ENCODE data around the gene CFAP46. TPM values are rescaled to one million over a fixed set of nuclear protein-coding genes. Genes with fewer than 3 reads are reported as not detected.

Gene CFAP46
- total and polyA plus RNA-seq, 12 donors, result 0.36 to 1.9 (median 1.1) TPM

- Histone ChIP-seq H3K27ac (no peak overlapping the region), H3K27me3 (peaks cover 0 to 58% (median 49%) of the 10 kb centered on the region in 7 donors), H3K36me3 (no peaks in the 10 kb centered on the region), H3K4me1 (no peaks in the 10 kb centered on the region), H3K9me3 (peaks cover 0 to 13% (median 2%) of the 10 kb centered on the region in 11 donors), H3K4me3 (no peak overlapping the region)
- DNase-seq (peak in 1 of 2 donors; percentile 2), ATAC-seq (no peak)
- TF ChIP-seq CTCF (IDR thresholded peaks at IDR 0.05), result no peak
- intact Hi-C loops (cut with DNase I), result no loop called here
- 89 to 90% methylated on average over 18 of the region's 18 CpGs for WGBS, 2 donors
Observed at GRCh38 chr10:132876131-132876860, 66.1 kb downstream of the CFAP46 start.

GRCh38 chr10:132875435-132875834 is 66.9 kb downstream of the CFAP46 start:
- no peak overlapping the region for H3K27ac ChIP-seq
- peaks cover 0 to 22% (median 6%) of the 10 kb centered on the region in 11 donors for H3K9me3 ChIP-seq
- no peaks in the 10 kb centered on the region for H3K4me1 ChIP-seq
- H3K4me3 ChIP-seq, result no peak overlapping the region
- no peak for DNase-seq
- WGBS, 2 donors, result 73 to 77% methylated on average over 2 of the region's 2 CpGs
- H3K27me3 ChIP-seq, result peaks cover 0 to 53% (median 47%) of the 10 kb centered on the region in 7 donors
- TF ChIP-seq CTCF (IDR thresholded peaks at IDR 0.05), result no peak
- no peaks in the 10 kb centered on the region for H3K36me3 ChIP-seq
- no peak for ATAC-seq
- intact Hi-C loops (cut with DNase I), result no loop called here

GRCh38 chr10:132873395-132873794 is 69.0 kb downstream of the CFAP46 start:
- Histone ChIP-seq H3K27ac (no peak overlapping the region), H3K4me1 (no peaks in the 10 kb centered on the region), H3K9me3 (peaks cover 0 to 25% (median 6%) of the 10 kb centered on the region in 11 donors), H3K4me3 (no peak overlapping the region), H3K36me3 (no peaks in the 10 kb centered on the region), H3K27me3 (peaks cover 0 to 38% (median 31%) of the 10 kb centered on the region in 7 donors)
- TF ChIP-seq CTCF (IDR thresholded peaks at IDR 0.05), result no peak
- 73 to 74% methylated on average over 12 of the region's 12 CpGs for WGBS, 2 donors
- intact Hi-C loops (cut with DNase I), result no loop called here
- DNase-seq (no peak), ATAC-seq (no peak)

GRCh38 chr10:132872658-132873057 is 69.7 kb downstream of the CFAP46 start:
- Histone ChIP-seq H3K4me1 (no peaks in the 10 kb centered on the region), H3K36me3 (no peaks in the 10 kb centered on the region), H3K9me3 (peaks cover 0 to 25% (median 6%) of the 10 kb centered on the region in 11 donors), H3K27ac (no peak overlapping the region), H3K4me3 (no peak overlapping the region), H3K27me3 (peaks cover 0 to 31% (median 25%) of the 10 kb centered on the region in 7 donors)
- no peak for TF ChIP-seq CTCF (IDR thresholded peaks at IDR 0.05)
- DNase-seq, result peak in 1 of 2 donors; percentile 3
- intact Hi-C loops (cut with DNase I), result no loop called here
- WGBS, 2 donors, result 89 to 90% methylated on average over 13 of the region's 13 CpGs
- ATAC-seq, result no peak
